Large intestine (tissue), 3 donors: ENCODE measurements around the gene SORBS1. TPM values are rescaled to one million over a fixed set of nuclear protein-coding genes. Genes with fewer than 3 reads are reported as not detected.
A peak's percentile ranks its signal among the peaks of the same experiment; 100 is the strongest.

ENCODE experiments used
- DNase-seq, 2 donors: peaks; one replicate each; pipeline versions ENCODE4 v3.0.0 to v3.0.0-alpha.2; 2013
- H3K27ac ChIP-seq: one replicate; pipeline ENCODE4 v1.5.1; 2013; ENCODE audit warnings: low read length
- H3K27me3 ChIP-seq: 2 replicates; pipeline ENCODE4 v1.6.1; 2013; ENCODE audit warnings: low read length; ENCODE audit not compliant: control insufficient read depth, insufficient read depth
- H3K36me3 ChIP-seq: 2 replicates; pipeline ENCODE4 v1.6.1; 2013; ENCODE audit warnings: low read length; ENCODE audit not compliant: control insufficient read depth, insufficient read depth
- H3K4me1 ChIP-seq: one replicate; pipeline ENCODE4 v1.6.1; 2013; ENCODE audit warnings: low read length; ENCODE audit not compliant: control insufficient read depth, insufficient read depth
- H3K4me3 ChIP-seq: one replicate; pipeline ENCODE4 v1.5.1; 2013; ENCODE audit warnings: low read length
- H3K9me3 ChIP-seq: one replicate; pipeline ENCODE4 v1.6.1; 2013; ENCODE audit warnings: mild to moderate bottlenecking, low read depth, low read length, moderate library complexity; ENCODE audit not compliant: control insufficient read depth
- WGBS: methylation state at CpG from one replicate; pipeline ENCODE4 v1.1.5; 2013; ENCODE audit warnings: low lambda C conversion rate; ENCODE audit not compliant: insufficient coverage; 5-methylcytosine and 5-hydroxymethylcytosine counted together
- polyA plus RNA-seq: library from polyadenylated mRNA; unstranded; fragments of 120-200 nt; gene quantifications from one replicate; pipeline ENCODE4 v1.2.1, GENCODE V29; 2013

SORBS1 gene
- polyA plus RNA-seq, 1 donor = 60.2 TPM

DNA sequence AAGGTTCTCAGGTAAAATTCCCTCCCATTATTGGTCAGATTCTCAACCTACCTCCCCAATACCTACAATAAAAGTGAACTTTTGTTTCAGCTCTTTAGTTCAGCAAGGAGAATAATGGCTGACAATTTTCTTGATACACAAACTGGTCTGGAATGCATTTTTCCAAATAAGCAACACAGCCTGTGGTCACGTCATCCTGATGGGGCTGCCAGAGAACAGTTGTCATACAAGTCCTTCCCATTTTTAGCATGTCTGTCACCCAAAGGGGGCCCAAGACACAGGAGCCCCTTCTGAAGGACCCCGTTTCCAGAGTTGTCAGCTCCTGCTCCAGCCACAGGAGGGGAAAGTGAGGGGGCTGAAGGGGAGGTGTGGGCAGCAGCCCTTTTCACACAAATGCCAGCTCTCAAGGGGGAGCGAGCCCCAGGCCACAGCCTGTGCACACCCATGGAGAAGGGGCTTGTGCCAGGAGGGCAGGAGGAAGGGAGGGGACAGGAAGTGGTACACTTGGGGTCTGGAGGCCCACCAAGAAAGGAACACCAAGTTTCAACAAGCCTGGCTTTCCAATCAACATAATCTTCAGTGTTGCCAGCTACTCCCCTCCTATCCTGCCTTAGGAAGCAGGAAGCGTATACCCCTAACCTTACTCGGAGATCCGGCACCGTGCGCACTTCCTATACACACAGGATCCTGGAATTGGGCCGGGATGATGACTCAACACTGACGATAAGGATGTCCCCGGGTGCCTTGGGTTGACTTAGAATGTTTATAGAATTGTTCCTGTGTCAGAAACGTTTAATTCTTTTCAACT lies 227.0 kb downstream of the SORBS1 start:
- DNase-seq = peak in 1 of 2 donors; percentile 48

GRCh38 chr10:95332666-95333249 lies 228.4 kb downstream of the SORBS1 start:
- no peaks in the 10 kb centered on the region for H3K9me3 ChIP-seq
- H3K27me3 ChIP-seq = no peaks in the 10 kb centered on the region
- no peak overlapping the region for H3K4me3 ChIP-seq
- H3K4me1 ChIP-seq = no peaks in the 10 kb centered on the region
- no peak overlapping the region for H3K27ac ChIP-seq
- peaks cover 11% of the 10 kb centered on the region for H3K36me3 ChIP-seq
- DNase-seq = no peak
- WGBS = no CpG with 5 or more reads among the region's 4 CpGs

More for the DNA sequence above, 227.0 kb downstream of the SORBS1 start:
- H3K27ac ChIP-seq = peak overlapping the region; percentile 13
- no peaks in the 10 kb centered on the region for H3K4me1 ChIP-seq
- H3K27me3 ChIP-seq = no peaks in the 10 kb centered on the region
- peaks cover 9% of the 10 kb centered on the region for H3K36me3 ChIP-seq
- H3K9me3 ChIP-seq = no peaks in the 10 kb centered on the region
- no peak overlapping the region for H3K4me3 ChIP-seq
- 40% methylated on average over 1 of the region's 12 CpGs for WGBS

DNA sequence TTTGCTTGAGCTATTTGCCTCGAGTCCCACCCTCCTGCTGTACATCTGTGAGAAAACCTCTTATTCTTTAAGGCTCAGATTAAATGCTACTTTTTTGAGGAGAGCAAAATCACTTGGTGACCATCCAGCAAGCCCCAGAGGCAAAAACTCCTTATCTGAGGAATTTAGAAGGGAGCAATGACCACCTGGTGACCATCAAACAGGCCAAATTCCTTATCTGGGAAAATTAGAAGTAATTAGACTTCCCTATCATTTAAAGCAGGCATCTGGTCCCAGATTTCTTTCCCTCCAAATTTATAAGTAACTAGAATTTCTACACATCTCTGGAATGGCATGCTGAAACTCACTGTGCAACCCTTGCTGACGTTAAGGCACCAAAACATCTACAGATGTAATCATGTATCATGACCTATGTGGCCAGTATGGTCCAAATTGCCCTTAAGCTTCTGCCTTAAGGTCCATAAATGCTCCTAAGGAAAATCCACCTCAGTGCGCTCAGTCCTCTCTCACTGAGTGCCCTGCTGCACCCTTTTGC lies 229.5 kb downstream of the SORBS1 start:
- no CpG with 5 or more reads among the region's 3 CpGs for WGBS
- Histone ChIP-seq H3K36me3 (peaks cover 14% of the 10 kb centered on the region), H3K4me3 (no peak overlapping the region), H3K27me3 (no peaks in the 10 kb centered on the region), H3K27ac (no peak overlapping the region), H3K9me3 (no peaks in the 10 kb centered on the region), H3K4me1 (no peaks in the 10 kb centered on the region)
- no peak for DNase-seq

GRCh38 chr10:95330966-95331453 lies 230.2 kb downstream of the SORBS1 start:
- WGBS = 100% methylated on average over 1 of the region's 1 CpG
- H3K9me3 ChIP-seq = no peaks in the 10 kb centered on the region
- no peak overlapping the region for H3K27ac ChIP-seq
- no peak overlapping the region for H3K4me3 ChIP-seq
- no peak for DNase-seq
- peaks cover 14% of the 10 kb centered on the region for H3K36me3 ChIP-seq
- no peaks in the 10 kb centered on the region for H3K4me1 ChIP-seq
- H3K27me3 ChIP-seq = no peaks in the 10 kb centered on the region

DNA sequence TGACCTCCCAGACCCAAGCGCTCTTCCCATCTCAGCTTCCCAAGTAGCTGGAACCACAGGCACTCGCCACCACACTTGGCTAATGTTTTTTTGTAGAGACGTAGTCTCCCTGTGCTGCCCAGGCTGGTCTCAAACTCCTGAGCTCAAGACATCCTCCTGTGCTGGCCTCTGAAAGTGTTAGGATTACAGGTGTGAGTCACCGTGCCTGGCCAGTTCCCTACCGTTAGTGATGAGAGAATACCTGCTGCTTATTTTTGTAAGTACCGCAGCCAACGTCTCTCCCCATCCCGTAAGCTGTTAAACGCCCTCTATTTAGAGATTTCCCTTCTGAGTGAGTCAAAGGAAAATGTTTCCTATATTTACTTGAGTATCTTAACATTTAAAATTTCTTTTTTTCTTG lies 231.9 kb downstream of the SORBS1 start:
- 66% methylated on average over 3 of the region's 9 CpGs for WGBS
- no peak for DNase-seq
- Histone ChIP-seq H3K36me3 (peaks cover 17% of the 10 kb centered on the region), H3K27ac (no peak overlapping the region), H3K27me3 (no peaks in the 10 kb centered on the region), H3K4me3 (no peak overlapping the region), H3K4me1 (no peaks in the 10 kb centered on the region), H3K9me3 (no peaks in the 10 kb centered on the region)

- H3K27ac ChIP-seq = peak overlapping the region; percentile 32
These were observed 233.2 kb downstream of the SORBS1 start for GRCh38 chr10:95328013-95328412.

DNA sequence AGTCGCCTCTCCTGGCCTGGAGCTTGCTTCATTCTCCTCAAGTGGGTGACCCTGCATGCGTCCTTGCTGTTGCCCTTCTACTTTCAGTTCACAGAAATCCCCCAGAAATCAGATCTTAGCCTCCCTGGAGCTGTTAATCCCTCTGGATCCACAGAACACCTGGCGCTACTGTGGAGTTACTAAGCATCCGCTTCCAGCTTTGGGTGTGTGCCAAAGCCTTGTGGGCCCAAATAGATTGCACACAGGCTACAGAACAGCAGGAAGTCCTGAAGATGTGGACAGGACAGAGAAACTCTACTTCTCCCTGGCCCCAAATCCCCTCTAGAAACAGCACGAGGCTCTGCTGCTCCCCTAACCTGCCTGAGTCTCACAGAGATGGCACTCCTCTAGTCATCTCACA lies 233.8 kb downstream of the SORBS1 start:
- no peaks in the 10 kb centered on the region for H3K4me1 ChIP-seq
- no peaks in the 10 kb centered on the region for H3K9me3 ChIP-seq
- peaks cover 10% of the 10 kb centered on the region for H3K36me3 ChIP-seq
- no peak overlapping the region for H3K4me3 ChIP-seq
- peak; percentile 54 to 61 for DNase-seq
- H3K27me3 ChIP-seq = no peaks in the 10 kb centered on the region
- WGBS = no CpG with 5 or more reads among the region's 5 CpGs
- peak overlapping the region; percentile 32 for H3K27ac ChIP-seq

More at GRCh38 chr10:95328013-95328412, 233.2 kb downstream of the SORBS1 start:
- Histone ChIP-seq H3K36me3 (peaks cover 10% of the 10 kb centered on the region), H3K4me3 (no peak overlapping the region), H3K9me3 (no peaks in the 10 kb centered on the region), H3K4me1 (no peaks in the 10 kb centered on the region), H3K27me3 (no peaks in the 10 kb centered on the region)
- WGBS = 80% methylated on average over 1 of the region's 3 CpGs
- DNase-seq = no peak

DNA sequence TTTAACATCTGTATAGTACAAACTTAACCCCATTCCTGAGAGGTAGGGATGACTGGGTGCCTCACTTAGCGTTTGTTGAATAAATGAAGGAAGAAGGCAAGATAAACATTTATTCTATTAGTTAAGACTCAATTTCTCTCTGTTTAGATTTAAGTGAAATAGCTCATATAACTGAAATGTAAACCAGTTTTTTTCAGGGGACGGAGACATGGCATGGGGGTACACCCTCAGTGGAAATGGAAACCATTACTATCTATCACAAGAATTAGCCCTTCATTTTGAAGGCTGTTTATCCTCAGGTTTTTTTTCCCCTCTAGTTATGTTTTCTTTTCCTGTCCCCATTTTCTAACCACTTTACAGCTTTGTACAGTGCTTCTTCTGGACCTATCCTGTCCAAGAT lies 234.8 kb downstream of the SORBS1 start:
- no peaks in the 10 kb centered on the region for H3K27me3 ChIP-seq
- peaks cover 10% of the 10 kb centered on the region for H3K36me3 ChIP-seq
- H3K9me3 ChIP-seq = no peaks in the 10 kb centered on the region
- no peak overlapping the region for H3K4me3 ChIP-seq
- DNase-seq = no peak
- no peaks in the 10 kb centered on the region for H3K4me1 ChIP-seq
- H3K27ac ChIP-seq = no peak overlapping the region
- 70% methylated on average over 2 of the region's 2 CpGs for WGBS

GRCh38 chr10:95325863-95326262 lies 235.3 kb downstream of the SORBS1 start:
- Histone ChIP-seq H3K27ac (no peak overlapping the region), H3K4me1 (no peaks in the 10 kb centered on the region), H3K9me3 (no peaks in the 10 kb centered on the region), H3K36me3 (peaks cover 9% of the 10 kb centered on the region), H3K27me3 (no peaks in the 10 kb centered on the region), H3K4me3 (no peak overlapping the region)
- whole genome bisulfite sequencing = no CpG with 5 or more reads among the region's 2 CpGs
- no peak for DNase-seq

GRCh38 chr10:95324436-95325268 lies 236.5 kb downstream of the SORBS1 start:
- peak in 1 of 2 donors; percentile 37 for DNase-seq
- no peaks in the 10 kb centered on the region for H3K27me3 ChIP-seq
- no CpG with 5 or more reads among the region's 11 CpGs for WGBS

More at GRCh38 chr10:95324436-95325268, 236.5 kb downstream of the SORBS1 start:
- Histone ChIP-seq H3K36me3 (peaks cover 10% of the 10 kb centered on the region), H3K27ac (no peak overlapping the region), H3K4me3 (no peak overlapping the region), H3K4me1 (no peaks in the 10 kb centered on the region), H3K9me3 (no peaks in the 10 kb centered on the region)
